H1 (cell line): ENCODE results near the gene CORO6. TPM values are rescaled to one million over a fixed set of nuclear protein-coding genes. Genes with fewer than 3 reads are reported as not detected.

Experiments
- BCL11A ChIP-seq, 2 experiments: IDR thresholded peaks; one replicate each; pipeline ENCODE4 v1.6.1; 2011; ENCODE audit warnings: low read depth in 2 of 2, low read length in 2 of 2, mild to moderate bottlenecking in 2 of 2
- CBX5 ChIP-seq: fragments of 300-800, 300-1000 bp; sonication (generic); IDR thresholded peaks from 2 replicates; pipeline ENCODE4 v1.7.1; 2016; ENCODE audit warnings: antibody characterized with exemption, low read length, low read depth
- CHD1 ChIP-seq: IDR thresholded peaks from 2 replicates; pipeline ENCODE4 v1.6.1; 2012; ENCODE audit warnings: low read depth, low read length, improper control_type of control experiment
- CHD2 ChIP-seq: IDR thresholded peaks from 2 replicates; pipeline ENCODE4 v1.6.1; 2012; ENCODE audit warnings: low read length, improper control_type of control experiment
- CTCF ChIP-seq, 3 experiments: IDR thresholded peaks; 1 replicate in 2 of 3; 2 replicates in 1 of 3; pipeline versions ENCODE4 v1.5.1 to v1.6.1; 2011; ENCODE audit warnings: low read length in 3 of 3, mild to moderate bottlenecking in 3 of 3, inconsistent platforms in 2 of 3, low read depth in 1 of 3, moderate library complexity in 1 of 3; ENCODE audit not compliant: insufficient read depth in 1 of 3; ENCODE audit errors: control extremely low read depth in 1 of 3
- GTF2F1 ChIP-seq: IDR thresholded peaks from 2 replicates; pipeline ENCODE4 v1.6.1; 2012; ENCODE audit warnings: low read depth, low read length, improper control_type of control experiment, borderline replicate concordance
- JUN ChIP-seq: IDR thresholded peaks from 2 replicates; pipeline ENCODE4 v1.6.1; 2011; ENCODE audit warnings: low read depth, mild to moderate bottlenecking, improper control_type of control experiment, low read length
- KDM1A ChIP-seq: fragments of 200-600, 300-600 bp; sonication (generic); IDR thresholded peaks from 2 replicates; pipeline ENCODE4 v1.7.1; 2016; ENCODE audit warnings: mild to moderate bottlenecking, low read length, borderline replicate concordance
- KDM4A ChIP-seq: IDR thresholded peaks from one replicate; pipeline ENCODE4 v1.7.1; 2012; ENCODE audit warnings: low read depth, mild to moderate bottlenecking, moderate library complexity, low read length, inconsistent platforms; ENCODE audit not compliant: severe bottlenecking
- KDM5A ChIP-seq: fragments of 200-600 bp; IDR thresholded peaks from 2 replicates; pipeline ENCODE4 v1.7.1; 2012; ENCODE audit warnings: mild to moderate bottlenecking, low read length, inconsistent platforms, mixed read lengths
- MAFK ChIP-seq: IDR thresholded peaks from 2 replicates; pipeline ENCODE4 v1.6.1; 2012; ENCODE audit warnings: low read depth, mild to moderate bottlenecking, improper control_type of control experiment, low read length
- PHF8 ChIP-seq: fragments of 200-600 bp; sonication (generic); conservative IDR thresholded peaks from 2 replicates; pipeline ENCODE4 v1.7.1; 2012; ENCODE audit warnings: low read depth, mild to moderate bottlenecking, inconsistent platforms, low read length, moderate library complexity
- POLR2AphosphoS5 ChIP-seq: IDR thresholded peaks from 2 replicates; pipeline ENCODE4 v1.6.1; 2011; ENCODE audit warnings: low read depth, low read length
- RAD21 ChIP-seq, 2 experiments: IDR thresholded peaks in 1 of 2; conservative IDR thresholded peaks in 1 of 2; 2 replicates each; pipeline ENCODE4 v1.6.1; 2011; ENCODE audit warnings: low read depth in 2 of 2, low read length in 2 of 2, improper control_type of control experiment in 1 of 2, inconsistent platforms in 1 of 2, mild to moderate bottlenecking in 1 of 2, moderate library complexity in 1 of 2
- SIN3A ChIP-seq, 2 experiments: IDR thresholded peaks in 1 of 2; conservative IDR thresholded peaks in 1 of 2; 2 replicates each; pipeline ENCODE4 v1.6.1; 2011 to 2012; ENCODE audit warnings: low read length in 2 of 2, improper control_type of control experiment in 1 of 2, low read depth in 1 of 2, mild to moderate bottlenecking in 1 of 2
- SIRT6 ChIP-seq: IDR thresholded peaks from one replicate; pipeline ENCODE4 v1.7.1; 2012; ENCODE audit warnings: low read length, inconsistent platforms
- SRF ChIP-seq: IDR thresholded peaks from 2 replicates; pipeline ENCODE4 v1.6.1; 2011; ENCODE audit warnings: mild to moderate bottlenecking, low read depth, low read length, moderate library complexity
- SUZ12 ChIP-seq: fragments of 200-600 bp; sonication (generic); IDR thresholded peaks from 2 replicates; pipeline ENCODE4 v1.6.1; 2012; ENCODE audit warnings: mild to moderate bottlenecking, inconsistent platforms, low read length, moderate library complexity, mixed read lengths
- USF2 ChIP-seq: IDR thresholded peaks from 2 replicates; pipeline ENCODE4 v1.6.1; 2011; ENCODE audit warnings: low read length, improper control_type of control experiment
- ZNF274 ChIP-seq: IDR thresholded peaks from 2 replicates; pipeline ENCODE4 v1.7.0; 2012; ENCODE audit warnings: low read length, borderline replicate concordance; ENCODE audit errors: extremely low read depth
- polyA plus RNA-seq, 7 experiments: library from polyadenylated mRNA; depleted of rRNA in 3 of 7; stranded (reverse) in 5 of 7; unstranded in 2 of 7; fragments of >200 nt in 5 of 7; fragments of 200-250 nt in 2 of 7; gene quantifications; 1 replicate in 5 of 7; 2 replicates in 1 of 7; 4 replicates in 1 of 7; pipeline versions ENCODE4 v1.2.1 to v1.2.3, GENCODE V29; 2011 to 2013; ENCODE audit warnings: missing spikeins in 2 of 7, mixed read lengths in 2 of 7
- total RNA-seq: library from RNA; stranded (reverse); fragmentation: NEBNext Ultra II Directional; extraction: Animal tissue kit (Norgen Biotek cat#: 25700); gene quantifications from 2 replicates; pipeline ENCODE4 v1.2.1, GENCODE V29; 2021

The CORO6 gene
- total and polyA plus RNA-seq, 2 of the 8 experiments (the other 6 are each of a cell fraction or from before 2014, with no cell fraction given), result 2.5 to 8.6 TPM

GRCh38 chr17:29568331-29569244, 54.1 kb downstream of the CORO6 start, which contains the start of gene TP53I13 (continued):
- TF ChIP-seq BCL11A (IDR thresholded peaks at IDR 0.05; ENCODE audit: low read depth in 2 of 2, low read length in 2 of 2) (no peak), GTF2F1 (no peak), USF2 (no peak), KDM4A (peak; percentile 97), SRF (no peak), JUN (no peak), PHF8 (peak; percentile 53), SIN3A (conservative IDR thresholded peaks at IDR 0.05 in 1 of 2, IDR thresholded peaks at IDR 0.05 in 1 of 2; ENCODE audit: low read depth in 1 of 2, low read length in 2 of 2) (0 out of 4 replicates have a peak, but pooled peaks of 1 of the 2 experiments have one; percentile 31), ZNF274 (no peak), POLR2AphosphoS5 (no peak), CTCF (IDR thresholded peaks at IDR 0.05; ENCODE audit: control extremely low read depth in 1 of 3, insufficient read depth in 1 of 3, low read depth in 1 of 3, low read length in 3 of 3) (no peak), RAD21 (IDR thresholded peaks at IDR 0.05 in 1 of 2, conservative IDR thresholded peaks at IDR 0.05 in 1 of 2; ENCODE audit: low read depth in 2 of 2, low read length in 2 of 2) (no peak), CHD2 (0 out of 2 replicates have a peak, but pooled peaks have one; percentile 60), KDM1A (no peak), MAFK (no peak), KDM5A (no peak), SUZ12 (no peak), SIRT6 (no peak), CBX5 (no peak), CHD1 (no peak)
